GM18517 (cell line): Measurements from ENCODE around the gene TMEM260.
"Not testable (repeated sequence)": the region's sequence is repeated elsewhere in the genome, so short reads cannot be mapped to it uniquely, and the experiment has no call there.

Experiments used
- ATAC-seq: cut with Tn5 transposase; IDR thresholded peaks from one replicate; pipeline ENCODE4 v1.9.1; 2021; ENCODE audit warnings: mild to moderate bottlenecking, moderate library complexity; ENCODE audit not compliant: unreplicated experiment

The TMEM260 gene

GRCh38 chr14:56594428-56594827 is 14.8 kb downstream of the TMEM260 start:
- ATAC-seq = no peak

DNA sequence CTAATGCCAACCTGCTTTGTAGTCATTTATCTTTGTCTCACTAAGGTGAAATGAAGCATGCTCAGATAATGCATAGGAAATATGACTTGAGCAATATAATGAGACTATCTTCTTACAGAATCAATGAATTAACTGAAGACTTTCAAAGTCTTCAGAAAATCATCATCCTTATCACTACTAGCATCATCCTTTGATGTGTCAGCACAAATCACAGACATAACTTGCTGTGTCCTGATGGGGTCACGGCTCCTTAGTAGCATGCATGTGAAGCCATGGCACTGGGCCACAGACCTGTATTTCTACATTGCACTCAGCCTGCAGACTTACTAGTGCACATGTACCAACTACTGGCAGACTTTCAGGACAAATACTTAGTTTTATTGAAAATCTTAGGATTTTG is 18.9 kb downstream of the TMEM260 start:
- no peak for ATAC-seq

- no peak for ATAC-seq
These were observed 24.1 kb downstream of the TMEM260 start for GRCh38 chr14:56603648-56604047.

GRCh38 chr14:56608689-56609088 is 29.1 kb downstream of the TMEM260 start:
- no peak for ATAC-seq

GRCh38 chr14:56611663-56612062 is 32.1 kb downstream of the TMEM260 start:
- ATAC-seq = not testable (repeated sequence)

DNA sequence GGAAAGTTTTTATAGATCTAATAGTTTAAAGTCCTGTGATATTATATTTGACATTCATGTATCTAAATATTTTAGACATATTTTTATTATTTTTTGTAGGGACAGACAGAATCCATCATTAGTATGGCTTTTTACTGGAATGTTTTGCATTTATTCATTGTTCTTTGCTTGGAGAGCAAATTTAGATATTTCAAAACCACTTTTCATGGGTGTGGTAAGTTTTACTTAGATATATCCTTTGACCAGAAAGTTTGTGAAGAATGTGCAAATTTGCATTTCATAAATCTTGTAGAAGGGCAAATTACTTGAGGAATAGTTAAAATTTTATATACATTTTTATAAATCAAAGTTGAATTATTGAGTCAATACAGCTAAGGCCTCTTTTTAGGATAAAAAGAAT is 37.5 kb downstream of the TMEM260 start:
- no peak for ATAC-seq

- ATAC-seq = no peak
These were observed 51.1 kb downstream of the TMEM260 start for GRCh38 chr14:56630707-56631106.

- no peak for ATAC-seq
These were observed 52.6 kb downstream of the TMEM260 start for GRCh38 chr14:56632195-56632594.

GRCh38 chr14:56633544-56633943 is 53.9 kb downstream of the TMEM260 start:
- ATAC-seq = no peak

DNA sequence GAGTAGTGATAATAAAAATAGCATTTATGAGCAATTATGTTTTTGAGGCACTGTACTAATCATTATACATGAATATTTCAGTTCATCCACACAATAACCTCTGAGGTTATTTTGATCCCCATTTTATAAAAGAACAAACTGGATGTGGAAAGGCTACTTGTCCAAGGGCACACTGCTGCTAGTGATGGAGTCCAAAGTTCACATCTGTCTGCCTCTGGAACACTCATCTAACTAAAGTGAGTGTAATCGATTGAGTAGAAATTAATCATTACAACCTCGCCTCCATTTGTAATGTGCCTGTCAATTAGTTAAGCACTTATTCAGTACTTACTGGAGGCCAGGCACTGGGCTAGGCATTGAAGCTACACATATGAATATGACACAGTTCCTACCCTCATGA is 55.4 kb downstream of the TMEM260 start:
- ATAC-seq = no peak

DNA sequence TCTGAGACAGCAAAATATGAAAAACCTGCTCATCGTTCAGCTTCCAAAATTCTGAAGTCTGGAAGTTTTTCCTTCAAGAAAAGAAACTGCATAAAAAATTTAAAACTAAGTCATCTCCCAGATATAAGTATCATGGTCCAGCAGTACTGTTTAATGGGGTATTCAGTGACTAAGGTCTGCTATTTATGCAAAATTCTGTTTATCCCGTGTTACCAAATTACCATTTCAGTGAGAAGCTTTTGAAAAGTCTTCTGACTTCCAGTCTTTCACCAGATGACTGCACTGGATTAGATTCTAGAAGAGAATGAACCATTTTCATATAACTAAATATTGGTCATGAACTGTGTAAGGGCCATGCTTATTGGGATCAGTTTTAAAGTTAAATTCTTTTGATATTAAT is 67.9 kb downstream of the TMEM260 start:
- no peak for ATAC-seq

DNA sequence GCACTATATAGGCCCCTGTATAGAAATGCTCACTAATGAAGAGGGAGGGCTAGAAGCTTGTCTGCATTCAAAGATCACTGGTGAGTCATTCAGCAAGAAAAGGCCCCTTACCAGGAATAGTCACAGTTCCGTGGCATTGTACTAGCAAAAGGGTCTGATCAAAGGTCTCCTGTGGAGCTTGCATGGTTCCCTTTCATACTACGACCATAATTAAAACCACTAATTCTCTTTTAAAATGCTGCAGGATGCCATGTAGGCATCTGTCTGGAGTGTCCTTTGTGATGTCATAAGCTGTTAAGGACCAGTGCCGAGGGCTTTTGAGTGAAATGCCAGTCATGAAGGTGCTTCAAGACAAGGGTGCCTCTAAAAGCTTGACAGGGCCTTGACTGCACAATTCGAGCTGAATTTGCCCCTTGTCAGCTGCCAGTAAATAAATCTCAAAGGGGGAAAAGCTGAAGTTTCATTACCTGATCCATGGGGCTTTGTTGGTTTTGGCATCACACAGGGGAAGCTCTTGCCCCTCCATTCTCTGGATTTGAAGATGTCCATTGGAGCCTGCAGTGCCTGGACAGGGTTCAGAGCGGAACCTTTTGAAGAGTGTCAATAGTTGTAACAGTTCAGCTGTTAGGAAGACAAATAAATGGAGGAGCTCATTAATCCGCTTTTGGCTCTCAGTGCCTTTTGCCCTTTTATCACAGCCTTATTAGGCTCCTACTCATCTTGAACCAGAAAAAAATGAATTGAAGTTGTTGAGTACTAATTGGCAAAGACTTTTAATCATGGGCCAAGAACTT is 69.1 kb downstream of the TMEM260 start:
- no peak for ATAC-seq

GRCh38 chr14:56649382-56649781 is 69.8 kb downstream of the TMEM260 start:
- ATAC-seq = no peak

GRCh38 chr14:56650048-56650447 is 70.5 kb downstream of the TMEM260 start:
- no peak for ATAC-seq

DNA sequence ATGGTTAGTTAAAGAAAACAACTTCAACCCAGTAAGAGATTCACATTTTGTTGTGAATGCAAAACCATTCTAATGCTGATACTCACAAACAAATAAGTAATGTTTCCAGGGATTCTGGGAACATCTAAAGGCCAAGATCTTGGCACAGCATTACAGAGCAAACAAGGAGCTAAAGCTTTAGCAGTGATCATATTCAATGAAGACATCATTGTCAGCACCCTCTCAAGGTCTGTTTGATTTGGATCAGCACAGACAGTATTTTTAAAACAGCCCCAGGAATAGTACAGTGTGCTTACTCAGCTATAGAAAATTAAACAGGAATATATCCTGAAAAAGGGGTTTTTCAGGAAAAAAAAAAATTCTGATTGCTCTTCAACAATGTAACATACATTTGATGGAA is 71.4 kb downstream of the TMEM260 start:
- no peak for ATAC-seq

GRCh38 chr14:56657604-56658003 is 78.0 kb downstream of the TMEM260 start:
- no peak for ATAC-seq

- no peak for ATAC-seq
These were observed 79.8 kb downstream of the TMEM260 start for GRCh38 chr14:56659378-56659777.

DNA sequence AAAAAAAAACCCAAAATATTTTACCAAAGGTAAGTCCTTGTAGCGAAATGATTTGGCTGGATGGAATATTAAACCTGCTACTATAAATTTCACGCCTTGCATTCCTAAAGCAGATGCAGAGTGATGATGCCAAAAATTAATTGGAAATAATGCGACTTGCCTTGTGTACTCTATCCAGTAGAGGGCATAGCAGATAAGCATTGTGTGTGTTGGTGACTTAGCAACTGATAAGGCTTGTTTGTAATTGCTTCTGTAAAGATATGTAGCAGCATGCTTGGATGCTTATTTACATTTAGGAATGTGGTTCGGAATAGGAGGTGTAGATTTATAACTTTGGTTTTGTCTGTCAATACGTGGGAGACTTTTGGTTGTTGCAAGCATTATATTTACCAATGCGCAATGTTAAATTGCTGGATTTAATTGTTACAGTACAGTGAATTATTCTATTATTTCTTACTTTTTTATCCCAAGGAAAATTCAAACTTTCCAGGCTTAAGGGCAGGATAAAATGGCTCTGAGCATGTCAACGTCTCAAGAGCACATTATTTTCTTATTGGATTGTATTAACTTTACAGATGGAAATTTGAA is 80.5 kb downstream of the TMEM260 start:
- ATAC-seq = no peak

DNA sequence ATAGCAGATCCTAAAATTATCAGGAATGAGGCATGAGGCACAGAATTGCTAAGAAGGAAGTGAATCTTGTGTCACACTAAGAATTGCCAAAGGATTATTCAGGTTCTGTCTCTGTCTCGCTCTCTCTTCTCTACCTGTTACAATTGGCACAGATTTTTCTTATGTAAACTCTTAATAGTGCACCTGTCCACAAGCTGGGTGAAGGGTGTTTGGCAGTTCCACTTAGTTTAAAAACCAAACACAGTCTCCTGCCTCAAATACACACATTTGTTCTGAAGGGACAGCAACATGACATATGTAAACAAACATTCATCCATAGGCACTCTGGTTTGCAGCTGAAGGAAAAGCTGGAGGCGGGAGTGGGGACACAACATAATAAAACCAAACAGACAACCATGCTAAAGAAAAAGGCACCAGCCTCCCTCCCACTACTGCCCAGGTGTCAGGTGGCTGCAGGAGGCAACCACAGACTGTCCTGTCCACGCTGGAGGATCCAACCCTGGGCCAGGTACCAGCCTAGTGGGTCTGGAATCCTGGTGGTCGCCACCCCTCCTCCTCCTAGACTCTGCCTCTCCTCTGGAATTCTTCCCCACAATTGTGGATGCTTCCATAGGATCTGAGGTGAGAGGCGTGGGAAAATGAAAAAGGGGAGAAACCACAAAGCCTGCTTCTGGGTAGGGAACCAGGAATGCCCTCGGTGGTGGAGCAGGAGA is 81.2 kb downstream of the TMEM260 start:
- ATAC-seq = no peak

GRCh38 chr14:56661478-56661877 is 81.9 kb downstream of the TMEM260 start:
- ATAC-seq = no peak

DNA sequence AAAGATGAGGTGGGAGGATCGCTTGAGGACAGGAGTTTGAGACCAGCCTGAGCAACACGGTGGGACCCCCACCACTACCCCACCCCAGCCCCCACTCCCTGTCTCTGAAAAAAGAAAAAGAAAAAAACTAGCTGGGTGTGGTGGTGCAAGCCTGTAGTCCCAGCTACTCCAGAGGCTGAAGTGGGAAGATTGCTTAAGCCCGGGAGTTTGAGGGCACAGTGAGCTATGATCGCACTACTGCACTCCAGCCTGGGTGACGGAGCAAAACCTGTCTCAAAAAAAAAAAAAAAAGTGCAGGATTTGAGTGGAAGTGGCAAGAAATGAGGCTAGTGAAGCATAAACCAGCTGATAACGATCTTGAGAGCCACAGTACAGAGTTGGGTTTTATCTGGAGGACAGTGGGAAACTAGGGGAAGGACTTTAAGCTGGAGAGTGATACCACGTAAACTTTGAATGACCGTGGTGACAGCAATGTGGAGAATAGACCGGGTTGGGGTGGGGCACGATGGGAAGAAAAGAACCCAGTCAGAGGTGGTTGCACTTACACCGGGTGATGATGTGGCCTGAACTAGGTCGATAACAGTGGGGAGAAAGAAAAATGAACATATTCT is 85.3 kb downstream of the TMEM260 start:
- ATAC-seq = no peak

GRCh38 chr14:56666294-56666693 is 86.7 kb downstream of the TMEM260 start:
- ATAC-seq = no peak
